GM12878 (cell line): ENCODE data around the gene CREBZF.

Experiments
- KDM1A ChIP-seq: fragments of 200-600 bp; sonication (generic); IDR thresholded peaks from 2 replicates; pipeline ENCODE4 v1.6.1; 2016; ENCODE audit warnings: borderline replicate concordance
- SPI1 ChIP-seq: IDR thresholded peaks from 2 replicates; pipeline ENCODE4 v1.6.1; 2011; ENCODE audit warnings: low read depth, mild to moderate bottlenecking, low read length, moderate library complexity, borderline replicate concordance; ENCODE audit not compliant: insufficient read depth

- TF ChIP-seq SPI1 (no peak), KDM1A (no peak)
Measured at GRCh38 chr11:85705800-85706199, 40.9 kb upstream of the CREBZF start.
